ENCODE results near the gene UIMC1.

DNA sequence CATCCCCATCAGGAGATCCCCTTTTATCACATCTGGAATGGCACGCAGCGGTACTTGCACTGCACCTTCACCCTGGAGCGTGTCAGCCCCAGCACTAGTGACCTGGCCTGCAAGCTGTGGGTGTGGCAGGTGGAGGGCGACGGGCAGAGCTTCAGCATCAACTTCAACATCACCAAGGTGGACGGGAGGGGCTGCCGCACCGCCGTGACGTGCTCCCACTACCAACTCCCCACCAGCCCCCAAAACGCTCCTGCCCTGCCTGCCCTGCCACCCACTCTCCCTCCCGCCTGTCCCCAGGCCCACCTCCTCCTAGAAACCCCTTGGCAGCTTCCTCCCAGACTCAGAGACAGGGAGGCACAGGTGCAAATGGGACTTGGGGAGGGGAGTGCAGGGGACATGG is 128.1 kb downstream of the UIMC1 start:
- TF ChIP-seq, protein P1, sequence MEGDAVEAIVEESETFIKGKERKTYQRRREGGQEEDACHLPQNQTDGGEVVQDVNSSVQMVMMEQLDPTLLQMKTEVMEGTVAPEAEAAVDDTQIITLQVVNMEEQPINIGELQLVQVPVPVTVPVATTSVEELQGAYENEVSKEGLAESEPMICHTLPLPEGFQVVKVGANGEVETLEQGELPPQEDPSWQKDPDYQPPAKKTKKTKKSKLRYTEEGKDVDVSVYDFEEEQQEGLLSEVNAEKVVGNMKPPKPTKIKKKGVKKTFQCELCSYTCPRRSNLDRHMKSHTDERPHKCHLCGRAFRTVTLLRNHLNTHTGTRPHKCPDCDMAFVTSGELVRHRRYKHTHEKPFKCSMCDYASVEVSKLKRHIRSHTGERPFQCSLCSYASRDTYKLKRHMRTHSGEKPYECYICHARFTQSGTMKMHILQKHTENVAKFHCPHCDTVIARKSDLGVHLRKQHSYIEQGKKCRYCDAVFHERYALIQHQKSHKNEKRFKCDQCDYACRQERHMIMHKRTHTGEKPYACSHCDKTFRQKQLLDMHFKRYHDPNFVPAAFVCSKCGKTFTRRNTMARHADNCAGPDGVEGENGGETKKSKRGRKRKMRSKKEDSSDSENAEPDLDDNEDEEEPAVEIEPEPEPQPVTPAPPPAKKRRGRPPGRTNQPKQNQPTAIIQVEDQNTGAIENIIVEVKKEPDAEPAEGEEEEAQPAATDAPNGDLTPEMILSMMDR (IDR thresholded peaks at IDR 0.05) = no peak
- no peak for TF ChIP-seq EZH2 (IDR thresholded peaks at IDR 0.05)
